ENCODE data around the gene SLC6A19. TPM values are rescaled to one million over a fixed set of nuclear protein-coding genes. Genes with fewer than 3 reads are reported as not detected.

SLC6A19 gene
- total and polyA plus RNA-seq, 4 donors, result 0.06 TPM; not detected in 3

DNA sequence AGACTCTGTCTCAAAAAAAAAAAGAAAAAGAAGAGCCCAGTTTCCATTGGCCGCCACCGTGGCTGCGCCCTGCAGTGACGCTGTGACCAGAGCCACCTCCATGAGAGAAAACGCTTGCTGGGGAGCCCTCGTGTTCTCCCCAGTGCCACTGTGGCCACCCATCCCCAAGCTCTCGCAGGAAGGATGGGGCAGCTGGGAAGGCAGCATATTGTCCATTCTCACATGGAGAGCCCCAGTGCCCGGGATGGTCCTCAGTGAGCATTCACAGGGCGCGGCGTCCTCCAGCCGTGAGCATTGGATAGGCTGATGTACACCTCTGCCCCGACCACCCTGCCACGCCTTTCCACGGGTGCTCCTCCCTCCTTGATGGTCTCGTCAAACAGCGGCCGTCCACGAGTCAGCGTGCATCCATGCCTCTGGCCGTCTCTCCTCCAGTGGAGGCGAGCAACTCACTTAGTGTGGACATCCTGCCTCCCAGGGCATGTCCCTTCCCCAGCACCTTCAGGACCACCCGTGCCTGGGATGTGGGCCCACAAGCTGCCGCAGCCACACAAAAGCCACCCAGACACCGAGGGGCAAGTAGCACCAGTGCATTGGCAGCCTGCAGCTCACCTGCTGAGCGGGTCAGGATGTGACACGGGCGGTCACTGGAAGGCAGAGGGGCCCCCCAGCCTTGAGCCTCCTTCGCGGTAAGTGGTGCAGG is 23.4 kb upstream of the SLC6A19 start:
- no peak overlapping the region for H3K4me3 ChIP-seq
- 87 to 92% methylated on average over 27 to 30 of the region's 30 CpGs for WGBS, 2 donors
- peaks cover 0 to 5% (median 0%) of the 10 kb centered on the region in 5 donors for H3K4me1 ChIP-seq (ENCODE audit: control insufficient read depth in 5 of 5, insufficient read depth in 5 of 5, low read length in 5 of 5)
- ATAC-seq (ENCODE audit: insufficient read depth, low FRiP score) (no peak), DNase-seq (no peak)
- H3K9me3 ChIP-seq (ENCODE audit: control insufficient read depth in 4 of 4, insufficient read depth in 3 of 4, low read length in 3 of 4), result no peaks in the 10 kb centered on the region
- H3K27me3 ChIP-seq (ENCODE audit: control insufficient read depth in 3 of 3, insufficient read depth in 3 of 3, low read length in 2 of 3), result no peaks in the 10 kb centered on the region
- no peak for TF ChIP-seq CTCF (IDR thresholded peaks at IDR 0.05; ENCODE audit: control extremely low read depth, extremely low read depth)
- H3K9ac ChIP-seq (ENCODE audit: insufficient read depth in 1 of 2, low read length in 2 of 2), result no peak overlapping the region
- no peak overlapping the region for H3K27ac ChIP-seq (ENCODE audit: low read depth in 1 of 2, low read length in 1 of 2)
- H3K36me3 ChIP-seq (ENCODE audit: control insufficient read depth in 4 of 4, insufficient read depth in 4 of 4, low read length in 4 of 4), result no peaks in the 10 kb centered on the region

GRCh38 chr5:1178529-1179382 is 22.6 kb upstream of the SLC6A19 start:
- no peak overlapping the region for H3K27ac ChIP-seq (ENCODE audit: low read depth in 1 of 2, low read length in 1 of 2)
- no peak overlapping the region for H3K9ac ChIP-seq (ENCODE audit: insufficient read depth in 1 of 2, low read length in 2 of 2)
- TF ChIP-seq CTCF (IDR thresholded peaks at IDR 0.05; ENCODE audit: control extremely low read depth, extremely low read depth), result no peak
- DNase-seq, result no peak
- H3K4me3 ChIP-seq, result no peak overlapping the region
- 83 to 94% methylated on average over 27 to 34 of the region's 34 CpGs for WGBS, 2 donors
- no peaks in the 10 kb centered on the region for H3K27me3 ChIP-seq (ENCODE audit: control insufficient read depth in 3 of 3, insufficient read depth in 3 of 3, low read length in 2 of 3)
- no peaks in the 10 kb centered on the region for H3K9me3 ChIP-seq (ENCODE audit: control insufficient read depth in 4 of 4, insufficient read depth in 3 of 4, low read length in 3 of 4)
- no peaks in the 10 kb centered on the region for H3K36me3 ChIP-seq (ENCODE audit: control insufficient read depth in 4 of 4, insufficient read depth in 4 of 4, low read length in 4 of 4)
- no peak for ATAC-seq (ENCODE audit: insufficient read depth, low FRiP score)
- H3K4me1 ChIP-seq (ENCODE audit: control insufficient read depth in 5 of 5, insufficient read depth in 5 of 5, low read length in 5 of 5), result peaks cover 0 to 7% (median 0%) of the 10 kb centered on the region in 5 donors

- Histone ChIP-seq H3K27ac (ENCODE audit: low read depth in 1 of 2, low read length in 1 of 2) (no peak overlapping the region), H3K9ac (ENCODE audit: insufficient read depth in 1 of 2, low read length in 2 of 2) (no peak overlapping the region), H3K36me3 (ENCODE audit: control insufficient read depth in 4 of 4, insufficient read depth in 4 of 4, low read length in 4 of 4) (no peaks in the 10 kb centered on the region), H3K4me1 (ENCODE audit: control insufficient read depth in 5 of 5, insufficient read depth in 5 of 5, low read length in 5 of 5) (peaks cover 0 to 7% (median 0%) of the 10 kb centered on the region in 5 donors), H3K4me3 (no peak overlapping the region), H3K9me3 (ENCODE audit: control insufficient read depth in 4 of 4, insufficient read depth in 3 of 4, low read length in 3 of 4) (no peaks in the 10 kb centered on the region), H3K27me3 (ENCODE audit: control insufficient read depth in 3 of 3, insufficient read depth in 3 of 3, low read length in 2 of 3) (no peaks in the 10 kb centered on the region)
- no peak for DNase-seq
- WGBS, 2 donors, result 92 to 93% methylated on average over 3 to 9 of the region's 9 CpGs
- no peak for TF ChIP-seq CTCF (IDR thresholded peaks at IDR 0.05; ENCODE audit: control extremely low read depth, extremely low read depth)
- no peak for ATAC-seq (ENCODE audit: insufficient read depth, low FRiP score)
Observed at GRCh38 chr5:1179383-1179715, 22.0 kb upstream of the SLC6A19 start.

Measured in lung (tissue), 12 donors.